Kidney capillary endothelial cell (primary cell): ENCODE measurements around the gene SF3B6.
"Not testable (repeated sequence)": the region's sequence is repeated elsewhere in the genome, so short reads cannot be mapped to it uniquely, and the experiment has no call there.

Experiments used
- DNase-seq: peaks from one replicate; pipeline ENCODE4 v3.0.0-alpha.2; 2018; ENCODE audit warnings: low spot score

The SF3B6 gene

GRCh38 chr2:24075915-24076848 is at the start of gene SF3B6:
TSS of gene SF3B6 (minus strand) at chr2:24076326. CDS start at chr2:24076229, 97 bp downstream.
- peak; percentile 96 for DNase-seq

GRCh38 chr2:24123922-24124580 is 47.9 kb upstream of the SF3B6 start:
- DNase-seq = peak; percentile 38

- peak; percentile 70 for DNase-seq
Observed at GRCh38 chr2:24123195-24123921, 47.2 kb upstream of the SF3B6 start, which contains the start of the genes FAM228B and PFN4. TSS of gene FAM228B (plus strand) at chr2:24123469. CDS start at chr2:24124362, 893 bp downstream. TSS of gene PFN4 (minus strand) at chr2:24123334. CDS start at chr2:24122535, 799 bp downstream.

- DNase-seq = no peak
Observed at GRCh38 chr2:24122366-24123194, 46.5 kb upstream of the SF3B6 start.

GRCh38 chr2:24121469-24121868 is 45.3 kb upstream of the SF3B6 start:
- DNase-seq = no peak

GRCh38 chr2:24121066-24121465 is 44.9 kb upstream of the SF3B6 start:
- DNase-seq = no peak

GRCh38 chr2:24117902-24118301 is 41.8 kb upstream of the SF3B6 start:
- no peak for DNase-seq

GRCh38 chr2:24115057-24115456 is 38.9 kb upstream of the SF3B6 start:
- DNase-seq = no peak

- no peak for DNase-seq
Observed at GRCh38 chr2:24111407-24111901, 35.3 kb upstream of the SF3B6 start.

- no peak for DNase-seq
Observed at GRCh38 chr2:24110660-24111303, 34.7 kb upstream of the SF3B6 start.

- DNase-seq = not testable (repeated sequence)
Observed at GRCh38 chr2:24109431-24109830, 33.3 kb upstream of the SF3B6 start.

- no peak for DNase-seq
Observed at GRCh38 chr2:24107336-24107735, 31.2 kb upstream of the SF3B6 start.

GRCh38 chr2:24106786-24107185 is 30.7 kb upstream of the SF3B6 start:
- DNase-seq = no peak

- no peak for DNase-seq
Observed at GRCh38 chr2:24105816-24106215, 29.7 kb upstream of the SF3B6 start.

- no peak for DNase-seq
Observed at GRCh38 chr2:24104906-24105305, 28.8 kb upstream of the SF3B6 start.

GRCh38 chr2:24104110-24104650 is 28.1 kb upstream of the SF3B6 start:
- DNase-seq = no peak

GRCh38 chr2:24102677-24103076 is 26.6 kb upstream of the SF3B6 start:
- DNase-seq = no peak

GRCh38 chr2:24101992-24102391 is 25.9 kb upstream of the SF3B6 start:
- DNase-seq = no peak

- not testable (repeated sequence) for DNase-seq
Observed at GRCh38 chr2:24100732-24101131, 24.6 kb upstream of the SF3B6 start.

- not testable (repeated sequence) for DNase-seq
Observed at GRCh38 chr2:24095171-24095677, 19.1 kb upstream of the SF3B6 start.
